Measurements from ENCODE around the gene CAPN1.

Gene CAPN1

DNA sequence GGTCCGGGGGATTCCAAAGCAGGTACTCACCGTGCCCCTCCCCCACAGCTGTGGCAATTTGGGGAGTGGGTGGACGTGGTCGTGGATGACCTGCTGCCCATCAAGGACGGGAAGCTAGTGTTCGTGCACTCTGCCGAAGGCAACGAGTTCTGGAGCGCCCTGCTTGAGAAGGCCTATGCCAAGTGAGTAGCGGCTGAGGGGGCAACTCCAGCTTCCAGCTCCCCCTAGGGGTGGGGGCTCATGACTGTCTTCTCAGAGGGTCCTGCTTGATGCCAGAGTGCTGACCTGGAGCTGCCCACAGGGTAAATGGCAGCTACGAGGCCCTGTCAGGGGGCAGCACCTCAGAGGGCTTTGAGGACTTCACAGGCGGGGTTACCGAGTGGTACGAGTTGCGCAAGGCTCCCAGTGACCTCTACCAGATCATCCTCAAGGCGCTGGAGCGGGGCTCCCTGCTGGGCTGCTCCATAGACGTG lies 4.2 kb downstream of the CAPN1 start:
- TF ChIP-seq CTCF (IDR thresholded peaks at IDR 0.05; ENCODE audit: low read depth, low read length, missing control alignments), result peak; percentile 30
- no peak overlapping the region for H3K4me3 ChIP-seq (ENCODE audit: low read depth, low read length)
- no peak for DNase-seq (ENCODE audit: low read depth)

DNA sequence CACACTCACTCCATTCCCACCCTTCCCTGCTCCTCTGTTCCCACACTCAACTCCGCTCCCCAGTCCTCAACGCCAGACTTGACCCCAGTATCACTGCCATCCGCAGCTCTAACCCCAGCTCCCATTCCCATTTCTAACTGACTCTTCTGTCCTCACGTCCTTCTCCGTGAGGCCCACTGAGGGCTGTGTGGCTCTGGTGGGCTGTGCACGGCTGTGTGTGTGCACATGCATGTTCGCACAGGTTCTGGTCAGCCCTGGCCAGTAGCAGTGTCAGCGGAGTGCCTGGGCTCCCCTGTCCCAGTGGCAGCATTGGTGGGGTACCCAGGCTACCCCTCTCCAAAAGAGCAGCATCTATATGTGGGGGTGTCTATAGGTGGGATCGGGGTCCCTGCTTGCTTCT lies 5.0 kb downstream of the CAPN1 start:
- TF ChIP-seq CTCF (IDR thresholded peaks at IDR 0.05; ENCODE audit: low read depth, low read length, missing control alignments), result no peak
- H3K4me3 ChIP-seq (ENCODE audit: low read depth, low read length), result no peak overlapping the region
- DNase-seq (ENCODE audit: low read depth), result no peak

- no peak overlapping the region for H3K4me3 ChIP-seq (ENCODE audit: low read depth, low read length)
- DNase-seq (ENCODE audit: low read depth), result no peak
- TF ChIP-seq CTCF (IDR thresholded peaks at IDR 0.05; ENCODE audit: low read depth, low read length, missing control alignments), result no peak
Observed at GRCh38 chr11:65187146-65187675, 5.5 kb downstream of the CAPN1 start.

DNA sequence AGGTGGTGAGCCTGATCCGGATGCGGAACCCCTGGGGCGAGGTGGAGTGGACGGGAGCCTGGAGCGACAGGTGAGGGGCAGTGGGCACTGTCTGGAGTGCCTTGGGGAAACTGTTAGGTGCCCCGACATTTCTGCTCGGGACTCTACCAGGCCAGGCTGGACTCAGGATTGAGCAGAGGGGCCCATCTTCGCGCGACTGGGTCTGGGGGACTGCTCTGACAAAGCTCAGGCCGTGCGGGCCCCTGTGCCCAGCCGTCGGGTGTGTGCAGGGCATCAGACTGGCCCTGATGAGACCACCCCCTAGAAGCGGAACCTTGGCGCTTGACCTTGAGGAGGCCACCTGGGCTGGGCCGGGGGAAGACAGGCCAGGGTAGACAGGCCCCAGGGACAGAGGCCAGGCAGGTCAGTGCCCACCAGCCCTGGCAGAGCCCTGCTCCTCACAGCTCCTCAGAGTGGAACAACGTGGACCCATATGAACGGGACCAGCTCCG lies 6.3 kb downstream of the CAPN1 start:
- DNase-seq (ENCODE audit: low read depth), result no peak
- no peak for TF ChIP-seq CTCF (IDR thresholded peaks at IDR 0.05; ENCODE audit: low read depth, low read length, missing control alignments)
- no peak overlapping the region for H3K4me3 ChIP-seq (ENCODE audit: low read depth, low read length)

DNA sequence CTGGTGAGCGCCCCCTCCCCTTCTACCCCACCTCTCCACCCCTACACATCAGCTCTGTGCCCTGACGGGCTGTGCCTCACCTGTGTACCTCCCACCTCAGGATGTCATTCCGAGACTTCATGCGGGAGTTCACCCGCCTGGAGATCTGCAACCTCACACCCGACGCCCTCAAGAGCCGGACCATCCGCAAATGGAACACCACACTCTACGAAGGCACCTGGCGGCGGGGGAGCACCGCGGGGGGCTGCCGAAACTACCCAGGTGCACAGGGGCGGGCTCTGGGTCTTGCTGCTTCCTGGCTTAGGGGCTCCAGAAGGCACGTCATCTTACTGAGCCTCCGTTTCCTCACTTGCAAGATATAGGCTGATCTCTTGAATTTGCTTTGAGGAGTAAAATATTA lies 6.8 kb downstream of the CAPN1 start:
- no peak for TF ChIP-seq CTCF (IDR thresholded peaks at IDR 0.05; ENCODE audit: low read depth, low read length, missing control alignments)
- no peak for DNase-seq (ENCODE audit: low read depth)
- H3K4me3 ChIP-seq (ENCODE audit: low read depth, low read length), result no peak overlapping the region

DNA sequence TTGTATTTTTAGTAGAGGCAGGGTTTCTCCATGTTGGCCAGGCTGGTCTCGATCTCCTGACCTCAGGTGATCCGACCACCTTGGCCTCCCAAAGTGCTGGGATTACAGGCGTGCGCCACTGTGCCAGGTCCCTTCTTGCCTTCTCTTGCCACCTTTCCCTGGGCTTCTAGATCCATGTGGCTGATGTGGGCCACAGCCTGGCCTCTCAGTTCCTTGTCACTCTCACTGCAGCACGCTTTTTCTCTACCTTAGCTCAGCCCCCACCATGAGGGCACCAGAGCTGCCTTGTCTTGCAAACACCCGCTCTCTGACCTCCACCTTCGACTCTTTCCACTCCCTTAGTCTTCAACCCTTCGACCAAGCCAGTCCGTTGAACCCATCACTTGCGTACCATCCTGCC lies 7.5 kb downstream of the CAPN1 start:
- no peak for DNase-seq (ENCODE audit: low read depth)
- no peak for TF ChIP-seq CTCF (IDR thresholded peaks at IDR 0.05; ENCODE audit: low read depth, low read length, missing control alignments)
- no peak overlapping the region for H3K4me3 ChIP-seq (ENCODE audit: low read depth, low read length)

GRCh38 chr11:65194564-65194963 lies 12.8 kb downstream of the CAPN1 start:
- no peak for TF ChIP-seq CTCF (IDR thresholded peaks at IDR 0.05; ENCODE audit: low read depth, low read length, missing control alignments)
- H3K4me3 ChIP-seq (ENCODE audit: low read depth, low read length), result no peak overlapping the region
- no peak for DNase-seq (ENCODE audit: low read depth)
